Ectodermal cell (in vitro differentiated cells): Measurements from ENCODE around the gene CRELD2.

Experiments
- H3K27ac ChIP-seq: 2 replicates; pipeline ENCODE4 v1.7.0; 2013; ENCODE audit warnings: mild to moderate bottlenecking, low read depth, low read length; ENCODE audit not compliant: insufficient read depth, poor library complexity, severe bottlenecking
- H3K27me3 ChIP-seq: 2 replicates; pipeline ENCODE4 v1.7.0; 2013; ENCODE audit warnings: mild to moderate bottlenecking, low read length; ENCODE audit not compliant: insufficient read depth, control insufficient read depth, poor library complexity, severe bottlenecking
- H3K36me3 ChIP-seq: one replicate; pipeline ENCODE4 v1.7.0; 2013; ENCODE audit warnings: low read length; ENCODE audit not compliant: control insufficient read depth, insufficient read depth
- H3K4me1 ChIP-seq: one replicate; pipeline ENCODE4 v1.7.0; 2013; ENCODE audit warnings: low read length; ENCODE audit not compliant: control insufficient read depth, insufficient read depth
- H3K4me3 ChIP-seq: 2 replicates; pipeline ENCODE4 v1.7.0; 2013; ENCODE audit warnings: low read depth, low read length, control low read depth; ENCODE audit not compliant: insufficient read depth
- H3K9me3 ChIP-seq: 2 replicates; pipeline ENCODE4 v1.7.0; 2013; ENCODE audit warnings: mild to moderate bottlenecking, low read length, moderate library complexity; ENCODE audit not compliant: control insufficient read depth
- WGBS, 2 experiments: methylation state at CpG; one replicate each; pipeline ENCODE4 v1.1.7; 2013; ENCODE audit warnings: missing lambda C conversion rate in 2 of 2; 5-methylcytosine and 5-hydroxymethylcytosine counted together

The CRELD2 gene

GRCh38 chr22:49953680-49954344, 35.4 kb downstream of the CRELD2 start:
- Histone ChIP-seq H3K9me3 (no peaks in the 10 kb centered on the region), H3K27ac (no peak overlapping the region), H3K36me3 (no peaks in the 10 kb centered on the region), H3K4me1 (peaks cover 28% of the 10 kb centered on the region), H3K4me3 (no peak overlapping the region), H3K27me3 (no peaks in the 10 kb centered on the region)
- WGBS, 2 experiments, result 88 to 89% methylated on average over 18 of the region's 18 CpGs

GRCh38 chr22:49954354-49954753, 35.9 kb downstream of the CRELD2 start:
- no peak overlapping the region for H3K27ac ChIP-seq
- peaks cover 25% of the 10 kb centered on the region for H3K4me1 ChIP-seq
- H3K36me3 ChIP-seq, result no peaks in the 10 kb centered on the region
- H3K9me3 ChIP-seq, result no peaks in the 10 kb centered on the region
- no peaks in the 10 kb centered on the region for H3K27me3 ChIP-seq
- no peak overlapping the region for H3K4me3 ChIP-seq
- 93 to 95% methylated on average over 8 of the region's 8 CpGs for WGBS, 2 experiments

- Histone ChIP-seq H3K27me3 (no peaks in the 10 kb centered on the region), H3K9me3 (no peaks in the 10 kb centered on the region), H3K4me1 (peaks cover 20% of the 10 kb centered on the region), H3K27ac (no peak overlapping the region), H3K36me3 (no peaks in the 10 kb centered on the region), H3K4me3 (no peak overlapping the region)
- WGBS, 2 experiments, result 92 to 94% methylated on average over 15 of the region's 15 CpGs
These were observed 36.7 kb downstream of the CRELD2 start for GRCh38 chr22:49954991-49955580.

GRCh38 chr22:49955581-49956417, 37.4 kb downstream of the CRELD2 start:
- Histone ChIP-seq H3K27ac (no peak overlapping the region), H3K27me3 (no peaks in the 10 kb centered on the region), H3K4me1 (peaks cover 16% of the 10 kb centered on the region), H3K4me3 (no peak overlapping the region), H3K36me3 (no peaks in the 10 kb centered on the region), H3K9me3 (no peaks in the 10 kb centered on the region)
- 94 to 95% methylated on average over 22 of the region's 22 CpGs for WGBS, 2 experiments

- Histone ChIP-seq H3K36me3 (no peaks in the 10 kb centered on the region), H3K27me3 (peaks cover 4% of the 10 kb centered on the region), H3K4me3 (no peak overlapping the region), H3K4me1 (peaks cover 11% of the 10 kb centered on the region), H3K27ac (no peak overlapping the region), H3K9me3 (no peaks in the 10 kb centered on the region)
- WGBS, 2 experiments, result 93 to 94% methylated on average over 15 of the region's 15 CpGs
These were observed 38.0 kb downstream of the CRELD2 start for GRCh38 chr22:49956418-49956770.

GRCh38 chr22:49956914-49957825, 38.7 kb downstream of the CRELD2 start:
- no peak overlapping the region for H3K27ac ChIP-seq

GRCh38 chr22:49957826-49958365, 39.5 kb downstream of the CRELD2 start:
- 92 to 93% methylated on average over 12 of the region's 12 CpGs for WGBS, 2 experiments
- Histone ChIP-seq H3K27ac (no peak overlapping the region), H3K36me3 (peaks cover 4% of the 10 kb centered on the region), H3K9me3 (no peaks in the 10 kb centered on the region), H3K27me3 (peaks cover 9% of the 10 kb centered on the region), H3K4me1 (peaks cover 9% of the 10 kb centered on the region), H3K4me3 (no peak overlapping the region)

More at GRCh38 chr22:49956914-49957825, 38.7 kb downstream of the CRELD2 start:
- WGBS, 2 experiments, result 88 to 90% methylated on average over 20 of the region's 20 CpGs
- no peak overlapping the region for H3K4me3 ChIP-seq
- peaks cover 9% of the 10 kb centered on the region for H3K27me3 ChIP-seq
- H3K36me3 ChIP-seq, result no peaks in the 10 kb centered on the region
- H3K9me3 ChIP-seq, result no peaks in the 10 kb centered on the region
- peaks cover 9% of the 10 kb centered on the region for H3K4me1 ChIP-seq

- Histone ChIP-seq H3K9me3 (no peaks in the 10 kb centered on the region), H3K27ac (no peak overlapping the region), H3K27me3 (peaks cover 9% of the 10 kb centered on the region), H3K4me3 (no peak overlapping the region), H3K36me3 (peaks cover 9% of the 10 kb centered on the region), H3K4me1 (peaks cover 7% of the 10 kb centered on the region)
- WGBS, 2 experiments, result 90 to 92% methylated on average over 16 of the region's 16 CpGs
These were observed 40.0 kb downstream of the CRELD2 start for GRCh38 chr22:49958366-49958921.

- 86 to 88% methylated on average over 29 of the region's 29 CpGs for WGBS, 2 experiments
- Histone ChIP-seq H3K9me3 (no peaks in the 10 kb centered on the region), H3K4me3 (no peak overlapping the region)
These were observed 40.7 kb downstream of the CRELD2 start for GRCh38 chr22:49958931-49959781.

More at GRCh38 chr22:49958931-49959781, 40.7 kb downstream of the CRELD2 start:
- Histone ChIP-seq H3K27me3 (peaks cover 9% of the 10 kb centered on the region), H3K27ac (no peak overlapping the region), H3K4me1 (peaks cover 7% of the 10 kb centered on the region), H3K36me3 (peaks cover 16% of the 10 kb centered on the region)
